GM21786 (cell line): ENCODE measurements around the gene PKP4.

ENCODE experiments used
- ATAC-seq: cut with Tn5 transposase; IDR thresholded peaks from one replicate; pipeline ENCODE4 v1.9.1; 2021; ENCODE audit not compliant: unreplicated experiment

PKP4 gene

GRCh38 chr2:158495175-158495574, 38.4 kb downstream of the PKP4 start:
- no peak for ATAC-seq

- ATAC-seq: no peak
Measured at GRCh38 chr2:158496986-158497385, 40.2 kb downstream of the PKP4 start.

GRCh38 chr2:158497486-158497885, 40.7 kb downstream of the PKP4 start:
- ATAC-seq: no peak

GRCh38 chr2:158498043-158498748, 41.4 kb downstream of the PKP4 start:
- no peak for ATAC-seq

GRCh38 chr2:158498749-158499136, 42.0 kb downstream of the PKP4 start:
- ATAC-seq: no peak

- no peak for ATAC-seq
Measured at GRCh38 chr2:158499383-158499782, 42.6 kb downstream of the PKP4 start.

GRCh38 chr2:158500333-158500732, 43.6 kb downstream of the PKP4 start:
- no peak for ATAC-seq

- ATAC-seq: no peak
Measured at GRCh38 chr2:158501301-158501700, 44.5 kb downstream of the PKP4 start.

- ATAC-seq: no peak
Measured at GRCh38 chr2:158502974-158503373, 46.2 kb downstream of the PKP4 start.

GRCh38 chr2:158504088-158504487, 47.3 kb downstream of the PKP4 start:
- no peak for ATAC-seq

- no peak for ATAC-seq
Measured at GRCh38 chr2:158505448-158505934, 48.7 kb downstream of the PKP4 start.

- ATAC-seq: peak; percentile 69
Measured at GRCh38 chr2:158507141-158507540, 50.4 kb downstream of the PKP4 start.

GRCh38 chr2:158507679-158508078, 50.9 kb downstream of the PKP4 start:
- ATAC-seq: no peak

GRCh38 chr2:158509928-158510797, 53.4 kb downstream of the PKP4 start:
- no peak for ATAC-seq

GRCh38 chr2:158510887-158511286, 54.1 kb downstream of the PKP4 start:
- ATAC-seq: no peak

- no peak for ATAC-seq
Measured at GRCh38 chr2:158511706-158512105, 55.0 kb downstream of the PKP4 start.

- no peak for ATAC-seq
Measured at GRCh38 chr2:158512323-158512722, 55.6 kb downstream of the PKP4 start.

GRCh38 chr2:158513841-158514240, 57.1 kb downstream of the PKP4 start:
- ATAC-seq: no peak

GRCh38 chr2:158518084-158518483, 61.3 kb downstream of the PKP4 start:
- no peak for ATAC-seq

GRCh38 chr2:158519481-158519880, 62.7 kb downstream of the PKP4 start:
- ATAC-seq: no peak

- ATAC-seq: no peak
Measured at GRCh38 chr2:158529379-158530259, 72.9 kb downstream of the PKP4 start.
